ELF-1 (cell line): ENCODE results near the gene PCLAF.
A peak's percentile ranks its signal among the peaks of the same experiment; 100 is the strongest.
"Not testable (repeated sequence)": the region's sequence is repeated elsewhere in the genome, so short reads cannot be mapped to it uniquely, and the experiment has no call there.

ENCODE experiments used
- DNase-seq: peaks from one replicate; pipeline ENCODE4 v3.0.0-alpha.2; 2016; ENCODE audit warnings: low read depth, low spot score

PCLAF gene

GRCh38 chr15:64381000-64381751, at the start of gene PCLAF:
PCLAF (minus strand) TSS chr15:64381441; CDS start chr15:64381371, 70 bp downstream.
- peak; percentile 96 for DNase-seq

GRCh38 chr15:64430000-64430735, 48.9 kb upstream of the PCLAF start:
- peak; percentile 51 for DNase-seq

- DNase-seq, result no peak
Observed at GRCh38 chr15:64429448-64429847, 48.2 kb upstream of the PCLAF start.

- DNase-seq, result no peak
Observed at GRCh38 chr15:64426845-64427465, 45.7 kb upstream of the PCLAF start.

GRCh38 chr15:64425221-64425620, 44.0 kb upstream of the PCLAF start:
- no peak for DNase-seq

GRCh38 chr15:64423970-64424369, 42.7 kb upstream of the PCLAF start:
- no peak for DNase-seq

GRCh38 chr15:64422697-64423096, 41.5 kb upstream of the PCLAF start:
- DNase-seq, result no peak

- DNase-seq, result no peak
Observed at GRCh38 chr15:64412216-64412615, 31.0 kb upstream of the PCLAF start.

- DNase-seq, result no peak
Observed at GRCh38 chr15:64400583-64400982, 19.3 kb upstream of the PCLAF start.

GRCh38 chr15:64398575-64398974, 17.3 kb upstream of the PCLAF start:
- no peak for DNase-seq

GRCh38 chr15:64396789-64397188, 15.5 kb upstream of the PCLAF start:
- no peak for DNase-seq

GRCh38 chr15:64392471-64392870, 11.2 kb upstream of the PCLAF start:
- DNase-seq, result not testable (repeated sequence)

- no peak for DNase-seq
Observed at GRCh38 chr15:64389036-64389435, 7.8 kb upstream of the PCLAF start.

- DNase-seq, result peak; percentile 98
Observed at GRCh38 chr15:64387562-64388168, 6.4 kb upstream of the PCLAF start, which contains the start of gene TRIP4. TRIP4 (plus strand) TSS chr15:64387836; CDS start chr15:64387864, 28 bp downstream.

GRCh38 chr15:64386291-64386690, 5.0 kb upstream of the PCLAF start:
- no peak for DNase-seq

- DNase-seq, result no peak
Observed at GRCh38 chr15:64383760-64384159, 2.5 kb upstream of the PCLAF start.

- DNase-seq, result not testable (repeated sequence)
Observed at GRCh38 chr15:64380130-64380870, 941 bp downstream of the PCLAF start.

- DNase-seq, result no peak
Observed at GRCh38 chr15:64379216-64379960, 1.9 kb downstream of the PCLAF start.

GRCh38 chr15:64373360-64373759, 7.9 kb downstream of the PCLAF start:
- DNase-seq, result no peak

- DNase-seq, result not testable (repeated sequence)
Observed at GRCh38 chr15:64371383-64371782, 9.9 kb downstream of the PCLAF start.
